ENCODE data around the gene SYT9. TPM values are rescaled to one million over a fixed set of nuclear protein-coding genes. Genes with fewer than 3 reads are reported as not detected.
"Not testable (repeated sequence)": the region's sequence is repeated elsewhere in the genome, so short reads cannot be mapped to it uniquely, and the experiment has no call there.

Gene SYT9
- total RNA-seq, 2 donors from 2014 or later: not detected

- no peak overlapping the region for H3K27ac Mint-ChIP-seq
- ATAC-seq (replicated peaks in 1 of 2) (no peak), DNase-seq (no peak)
- H3K9me3 Mint-ChIP-seq: no peaks in the 10 kb centered on the region
- no peak overlapping the region for H3K4me3 Mint-ChIP-seq
- H3K36me3 Mint-ChIP-seq (ENCODE audit: insufficient read depth in 2 of 2): no peaks in the 10 kb centered on the region
- no peaks in the 10 kb centered on the region for H3K4me1 Mint-ChIP-seq (ENCODE audit: low read depth)
- H3K27me3 Mint-ChIP-seq (ENCODE audit: low read depth): peaks cover 15% of the 10 kb centered on the region
Observed at GRCh38 chr11:7321473-7322450, 70.1 kb downstream of the SYT9 start.

- H3K4me3 Mint-ChIP-seq: no peak overlapping the region
- H3K27ac Mint-ChIP-seq: no peak overlapping the region
- DNase-seq (no peak), ATAC-seq (replicated peaks in 1 of 2) (no peak)
- H3K9me3 Mint-ChIP-seq: peaks cover 0 to 1% of the 10 kb centered on the region in 2 donors
- H3K36me3 Mint-ChIP-seq (ENCODE audit: insufficient read depth in 2 of 2): no peaks in the 10 kb centered on the region
- no peaks in the 10 kb centered on the region for H3K4me1 Mint-ChIP-seq (ENCODE audit: low read depth)
- peaks cover 28% of the 10 kb centered on the region for H3K27me3 Mint-ChIP-seq (ENCODE audit: low read depth)
Observed at GRCh38 chr11:7332451-7332850, 80.7 kb downstream of the SYT9 start.

GRCh38 chr11:7332962-7333361 is 81.3 kb downstream of the SYT9 start:
- Mint-ChIP-seq H3K27ac (no peak overlapping the region), H3K4me1 (ENCODE audit: low read depth) (no peaks in the 10 kb centered on the region), H3K4me3 (no peak overlapping the region), H3K9me3 (peaks cover 0 to 1% of the 10 kb centered on the region in 2 donors), H3K36me3 (ENCODE audit: insufficient read depth in 2 of 2) (no peaks in the 10 kb centered on the region), H3K27me3 (ENCODE audit: low read depth) (peaks cover 30% of the 10 kb centered on the region)
- DNase-seq: no peak
- ATAC-seq (replicated peaks in 1 of 2): no peak

- H3K4me3 Mint-ChIP-seq; H3K4me1 Mint-ChIP-seq (ENCODE audit: low read depth); ATAC-seq (replicated peaks in 1 of 2); H3K27ac Mint-ChIP-seq; H3K9me3 Mint-ChIP-seq; DNase-seq; H3K36me3 Mint-ChIP-seq (ENCODE audit: insufficient read depth in 2 of 2): not testable (repeated sequence)
- H3K27me3 Mint-ChIP-seq (ENCODE audit: low read depth): peaks cover 24% of the 10 kb centered on the region
Observed at GRCh38 chr11:7335442-7335841, 83.7 kb downstream of the SYT9 start.

- H3K9me3 Mint-ChIP-seq: peaks cover 0 to 3% of the 10 kb centered on the region in 2 donors
- DNase-seq (no peak), ATAC-seq (replicated peaks in 1 of 2) (no peak)
- no peaks in the 10 kb centered on the region for H3K36me3 Mint-ChIP-seq (ENCODE audit: insufficient read depth in 2 of 2)
- H3K4me3 Mint-ChIP-seq: no peak overlapping the region
- no peak overlapping the region for H3K27ac Mint-ChIP-seq
- H3K4me1 Mint-ChIP-seq (ENCODE audit: low read depth): no peaks in the 10 kb centered on the region
- H3K27me3 Mint-ChIP-seq (ENCODE audit: low read depth): peaks cover 31% of the 10 kb centered on the region
Observed at GRCh38 chr11:7341551-7341950, 89.8 kb downstream of the SYT9 start.

GRCh38 chr11:7347611-7348431 is 96.1 kb downstream of the SYT9 start:
- no peaks in the 10 kb centered on the region for H3K4me1 Mint-ChIP-seq (ENCODE audit: low read depth)
- H3K27me3 Mint-ChIP-seq (ENCODE audit: low read depth): peaks cover 22% of the 10 kb centered on the region
- no peak for ATAC-seq (replicated peaks in 1 of 2)
- H3K9me3 Mint-ChIP-seq: no peaks in the 10 kb centered on the region
- no peaks in the 10 kb centered on the region for H3K36me3 Mint-ChIP-seq (ENCODE audit: insufficient read depth in 2 of 2)
- H3K4me3 Mint-ChIP-seq: no peak overlapping the region
- H3K27ac Mint-ChIP-seq: no peak overlapping the region
- DNase-seq: no peak

- no peak for ATAC-seq (replicated peaks in 1 of 2)
- no peak for DNase-seq
- H3K9me3 Mint-ChIP-seq: no peaks in the 10 kb centered on the region
- H3K4me1 Mint-ChIP-seq (ENCODE audit: low read depth): no peaks in the 10 kb centered on the region
- no peaks in the 10 kb centered on the region for H3K36me3 Mint-ChIP-seq (ENCODE audit: insufficient read depth in 2 of 2)
- no peak overlapping the region for H3K27ac Mint-ChIP-seq
- H3K27me3 Mint-ChIP-seq (ENCODE audit: low read depth): peaks cover 22% of the 10 kb centered on the region
- no peak overlapping the region for H3K4me3 Mint-ChIP-seq
Observed at GRCh38 chr11:7348432-7349304, 97.0 kb downstream of the SYT9 start.

- no peaks in the 10 kb centered on the region for H3K4me1 Mint-ChIP-seq (ENCODE audit: low read depth)
- ATAC-seq (replicated peaks in 1 of 2): no peak
- no peaks in the 10 kb centered on the region for H3K9me3 Mint-ChIP-seq
- no peak overlapping the region for H3K27ac Mint-ChIP-seq
- H3K27me3 Mint-ChIP-seq (ENCODE audit: low read depth): peaks cover 15% of the 10 kb centered on the region
- H3K4me3 Mint-ChIP-seq: no peak overlapping the region
- H3K36me3 Mint-ChIP-seq (ENCODE audit: insufficient read depth in 2 of 2): no peaks in the 10 kb centered on the region
- DNase-seq: no peak
Observed at GRCh38 chr11:7351228-7351627, 99.5 kb downstream of the SYT9 start.

GRCh38 chr11:7353100-7353499 is 101.4 kb downstream of the SYT9 start:
- no peak overlapping the region for H3K4me3 Mint-ChIP-seq
- no peaks in the 10 kb centered on the region for H3K36me3 Mint-ChIP-seq (ENCODE audit: insufficient read depth in 2 of 2)
- H3K27me3 Mint-ChIP-seq (ENCODE audit: low read depth): peaks cover 10% of the 10 kb centered on the region
- H3K9me3 Mint-ChIP-seq: no peaks in the 10 kb centered on the region
- peak in 1 of 2 donors; percentile 39 for ATAC-seq (replicated peaks in 1 of 2)
- no peaks in the 10 kb centered on the region for H3K4me1 Mint-ChIP-seq (ENCODE audit: low read depth)
- DNase-seq: peak; percentile 5 to 15
- no peak overlapping the region for H3K27ac Mint-ChIP-seq

GRCh38 chr11:7364660-7365059 is 113.0 kb downstream of the SYT9 start:
- no peaks in the 10 kb centered on the region for H3K27me3 Mint-ChIP-seq (ENCODE audit: low read depth)
- H3K36me3 Mint-ChIP-seq (ENCODE audit: insufficient read depth in 2 of 2): no peaks in the 10 kb centered on the region

GRCh38 chr11:7367803-7368202 is 116.1 kb downstream of the SYT9 start:
- ATAC-seq (replicated peaks in 1 of 2) (peak in 1 of 2 donors; percentile 43), DNase-seq (no peak)
- Mint-ChIP-seq H3K36me3 (ENCODE audit: insufficient read depth in 2 of 2) (no peaks in the 10 kb centered on the region), H3K27me3 (ENCODE audit: low read depth) (no peaks in the 10 kb centered on the region), H3K4me1 (ENCODE audit: low read depth) (no peaks in the 10 kb centered on the region), H3K27ac (no peak overlapping the region), H3K9me3 (peaks cover 1 to 2% of the 10 kb centered on the region in 2 donors), H3K4me3 (no peak overlapping the region)

More at GRCh38 chr11:7364660-7365059, 113.0 kb downstream of the SYT9 start:
- DNase-seq (no peak), ATAC-seq (replicated peaks in 1 of 2) (no peak)
- no peaks in the 10 kb centered on the region for H3K4me1 Mint-ChIP-seq (ENCODE audit: low read depth)
- no peak overlapping the region for H3K27ac Mint-ChIP-seq
- no peaks in the 10 kb centered on the region for H3K9me3 Mint-ChIP-seq
- H3K4me3 Mint-ChIP-seq: no peak overlapping the region

- Mint-ChIP-seq H3K27ac (no peak overlapping the region), H3K4me3 (no peak overlapping the region), H3K36me3 (ENCODE audit: insufficient read depth in 2 of 2) (no peaks in the 10 kb centered on the region), H3K4me1 (ENCODE audit: low read depth) (no peaks in the 10 kb centered on the region), H3K27me3 (ENCODE audit: low read depth) (peaks cover 10% of the 10 kb centered on the region), H3K9me3 (peaks cover 1 to 6% of the 10 kb centered on the region in 2 donors)
- ATAC-seq (replicated peaks in 1 of 2): no peak
- DNase-seq: no peak
Observed at GRCh38 chr11:7376386-7376785, 124.7 kb downstream of the SYT9 start.

Measured in activated T-cell treated with anti-CD3 and anti-CD28 coated beads, Interleukin-2, amount 50 U/mL, for 72 hours (primary cell).